HG02938 (cell line): ENCODE results near the gene SSTR5.
"Not testable (repeated sequence)": the region's sequence is repeated elsewhere in the genome, so short reads cannot be mapped to it uniquely, and the experiment has no call there.

Source experiments
- ATAC-seq: cut with Tn5 transposase; IDR thresholded peaks from one replicate; pipeline ENCODE4 v1.9.1; 2021; ENCODE audit warnings: mild to moderate bottlenecking, moderate library complexity; ENCODE audit not compliant: unreplicated experiment

Gene SSTR5

GRCh38 chr16:1072526-1073261 is at the start of gene SSTR5:
TSS of gene SSTR5 (plus strand) at chr16:1072747. CDS start at chr16:1078869, 6,122 bp downstream.
- no peak for ATAC-seq

DNA sequence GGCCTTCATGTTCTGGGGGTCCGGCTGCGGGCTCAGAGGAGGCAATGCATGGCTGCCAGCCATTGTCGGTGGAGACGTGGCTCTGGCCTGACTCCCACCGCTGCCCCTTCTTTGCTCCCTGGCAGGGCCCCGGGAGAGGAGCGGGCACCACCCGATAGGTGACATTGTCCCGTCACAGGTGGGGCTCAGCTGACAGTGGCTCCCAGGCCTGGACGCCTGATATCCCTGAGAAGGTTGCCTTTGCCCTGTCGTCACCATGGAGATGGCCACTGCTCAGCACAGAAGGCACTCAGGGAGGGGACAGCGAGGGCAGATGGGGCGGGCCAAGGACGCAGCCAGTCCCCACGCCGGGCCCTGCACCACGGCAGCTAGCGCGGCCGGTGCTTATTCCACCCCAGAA is 48.4 kb upstream of the SSTR5 start:
- ATAC-seq: no peak

DNA sequence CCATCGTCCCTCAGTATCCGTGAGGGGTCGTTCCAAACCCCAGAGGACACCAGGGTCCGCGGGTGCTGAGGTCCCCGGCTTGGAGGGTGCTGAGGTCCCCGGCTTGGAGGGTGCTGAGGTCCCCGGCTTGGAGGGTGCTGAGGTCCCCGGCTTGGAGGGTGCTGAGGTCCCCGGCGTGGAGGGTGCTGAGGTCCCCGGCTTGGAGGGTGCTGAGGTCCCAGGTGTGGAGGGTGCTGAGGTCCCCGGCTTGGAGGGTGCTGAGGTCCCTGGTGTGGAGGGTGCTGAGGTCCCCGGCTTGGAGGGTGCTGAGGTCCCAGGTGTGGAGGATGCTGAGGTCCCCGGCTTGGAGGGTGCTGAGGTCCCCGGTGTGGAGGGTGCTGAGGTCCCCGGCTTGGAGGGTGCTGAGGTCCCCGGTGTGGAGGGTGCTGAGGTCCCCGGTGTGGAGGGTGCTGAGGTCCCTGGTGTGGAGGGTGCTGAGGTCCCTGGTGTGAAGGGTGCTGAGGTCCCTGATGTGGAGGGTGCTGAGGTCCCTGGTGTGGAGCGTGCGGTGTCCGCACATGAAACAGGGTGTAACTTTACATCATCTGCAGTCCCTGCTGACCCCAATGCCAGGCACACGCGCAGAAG is 47.3 kb upstream of the SSTR5 start:
- ATAC-seq: not testable (repeated sequence)

- no peak for ATAC-seq
These were observed 46.3 kb upstream of the SSTR5 start for GRCh38 chr16:1026057-1026783.

DNA sequence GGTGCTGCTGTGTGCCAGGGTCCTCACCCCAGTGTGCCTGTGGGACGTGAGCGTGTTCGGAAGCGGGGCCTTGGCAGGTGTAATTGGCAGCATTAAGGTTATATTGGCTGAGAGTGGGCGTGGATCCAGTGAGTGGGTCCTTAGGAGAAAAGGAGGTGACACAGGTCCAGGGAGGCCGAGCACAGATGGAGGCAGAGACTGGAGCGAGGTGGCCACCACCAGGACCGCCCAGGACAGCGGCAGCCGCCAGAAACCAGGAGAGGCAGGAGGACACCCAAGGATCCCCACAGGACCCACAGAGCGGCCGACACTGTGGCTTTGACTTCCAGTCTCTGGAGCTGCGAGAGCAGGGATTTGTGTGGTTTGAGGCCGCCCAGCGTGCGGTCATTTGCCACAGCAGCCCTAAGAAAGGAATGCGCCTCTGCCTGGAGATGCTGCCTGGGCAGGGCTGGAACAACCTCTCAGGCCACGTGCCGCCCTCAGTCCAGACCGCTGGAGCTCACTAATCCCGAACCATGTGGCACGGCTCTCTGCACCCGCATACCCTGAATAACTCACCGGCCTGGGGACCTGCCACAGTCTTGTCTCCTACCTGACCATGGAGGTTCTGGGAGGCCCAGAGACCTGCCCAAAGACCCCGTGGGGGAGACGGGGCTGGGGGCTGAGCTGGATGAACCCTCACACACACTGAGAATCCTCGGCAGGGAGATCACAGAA is 45.6 kb upstream of the SSTR5 start:
- ATAC-seq: no peak

DNA sequence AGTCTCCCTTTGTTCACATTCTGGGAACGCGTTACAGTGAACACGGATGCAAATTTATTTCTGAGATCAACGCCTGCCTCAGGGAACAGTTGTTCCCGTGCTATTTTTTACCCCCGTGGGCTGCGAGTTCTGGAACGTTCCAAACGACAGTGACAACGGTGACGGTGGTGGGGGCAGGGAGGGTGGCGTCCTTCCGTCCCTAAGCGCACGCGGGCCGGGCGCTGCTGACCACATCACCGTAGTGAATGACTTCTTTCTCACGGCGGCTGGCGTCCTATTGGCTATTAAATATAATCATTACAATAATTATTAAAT is 45.1 kb upstream of the SSTR5 start:
- ATAC-seq: no peak

DNA sequence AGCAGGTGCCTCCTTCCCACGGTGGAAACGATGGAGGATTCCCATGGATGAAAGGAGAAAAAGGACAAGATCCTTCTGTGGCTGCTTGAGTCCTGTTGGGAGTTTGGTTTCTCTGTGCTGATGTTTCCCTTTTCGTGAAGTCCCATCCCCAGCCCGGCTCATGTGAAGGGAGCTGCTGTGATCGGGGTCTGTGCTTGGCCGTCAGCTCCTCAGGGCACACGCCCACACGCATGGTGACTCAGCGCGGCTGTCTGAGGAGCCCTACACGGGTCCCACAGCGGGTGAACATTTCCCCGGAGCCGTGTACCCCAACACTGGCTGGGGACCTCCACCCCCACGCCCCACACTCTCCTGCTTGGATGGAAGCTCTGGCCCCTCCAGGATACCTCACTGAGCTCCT is 44.5 kb upstream of the SSTR5 start:
- no peak for ATAC-seq

GRCh38 chr16:1028524-1029258 is 43.9 kb upstream of the SSTR5 start:
- ATAC-seq: no peak

DNA sequence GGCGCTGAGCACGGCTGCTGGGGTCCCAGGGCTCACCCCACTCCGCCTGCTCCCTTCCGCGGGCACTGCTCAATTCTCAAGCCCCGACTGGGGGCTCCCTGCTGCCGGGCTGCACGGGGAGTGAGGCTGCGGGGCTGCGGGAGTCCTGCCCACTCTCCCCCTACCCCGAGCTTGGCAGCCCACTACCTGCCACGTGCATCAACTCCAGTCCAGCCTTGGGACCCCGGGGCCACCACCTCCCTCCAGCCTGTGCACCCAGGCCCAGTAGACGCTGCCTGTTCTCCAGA is 43.3 kb upstream of the SSTR5 start:
- ATAC-seq: no peak

- no peak for ATAC-seq
These were observed 42.1 kb upstream of the SSTR5 start for GRCh38 chr16:1030473-1030901.

DNA sequence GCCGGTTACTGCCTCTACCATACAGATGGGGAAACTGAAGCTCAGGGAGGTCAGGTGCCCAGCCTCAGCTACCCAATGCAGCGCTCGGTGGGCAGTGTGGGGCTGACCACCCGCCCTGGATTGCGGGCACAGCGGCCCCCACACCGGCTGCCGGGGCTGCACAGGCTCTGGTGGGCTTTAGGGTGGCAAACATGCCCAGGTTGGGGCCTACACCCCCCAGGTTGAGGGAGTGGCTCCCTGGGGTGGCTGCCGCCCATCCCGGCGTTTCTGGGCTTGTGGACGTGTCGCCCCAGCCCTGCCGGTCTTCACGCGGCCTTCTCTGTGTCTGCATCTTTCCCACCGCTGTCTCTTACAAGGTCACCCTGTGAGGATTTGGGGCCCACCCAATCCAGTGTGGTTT is 40.9 kb upstream of the SSTR5 start:
- ATAC-seq: no peak

GRCh38 chr16:1032607-1033006 is 39.9 kb upstream of the SSTR5 start:
- no peak for ATAC-seq

DNA sequence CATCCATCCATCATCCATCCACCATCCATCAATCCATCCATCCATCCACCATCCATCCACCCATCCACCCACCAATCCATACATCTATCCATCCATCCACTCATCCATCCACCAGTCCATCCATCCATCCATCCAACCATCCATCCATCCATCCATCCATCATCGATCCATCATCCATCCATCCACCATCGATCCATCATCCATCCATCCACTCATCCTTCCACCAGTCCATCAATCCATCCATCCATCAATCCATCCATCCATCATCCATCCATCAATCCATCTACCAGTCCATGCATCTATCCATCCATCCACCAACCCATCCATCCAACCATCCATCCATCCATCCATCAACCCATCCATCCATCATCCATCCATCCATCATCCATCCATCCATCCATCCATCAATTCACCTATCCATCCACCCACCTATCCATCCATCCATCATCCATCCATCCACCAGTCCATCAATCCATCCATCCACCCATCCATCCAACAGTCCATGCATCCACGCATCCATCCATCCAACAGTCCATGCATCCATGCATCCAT is 39.3 kb upstream of the SSTR5 start:
- ATAC-seq: no peak

GRCh38 chr16:1034230-1035065 is 38.1 kb upstream of the SSTR5 start:
- no peak for ATAC-seq

GRCh38 chr16:1035066-1035415 is 37.5 kb upstream of the SSTR5 start:
- no peak for ATAC-seq

GRCh38 chr16:1036166-1036565 is 36.4 kb upstream of the SSTR5 start:
- no peak for ATAC-seq

DNA sequence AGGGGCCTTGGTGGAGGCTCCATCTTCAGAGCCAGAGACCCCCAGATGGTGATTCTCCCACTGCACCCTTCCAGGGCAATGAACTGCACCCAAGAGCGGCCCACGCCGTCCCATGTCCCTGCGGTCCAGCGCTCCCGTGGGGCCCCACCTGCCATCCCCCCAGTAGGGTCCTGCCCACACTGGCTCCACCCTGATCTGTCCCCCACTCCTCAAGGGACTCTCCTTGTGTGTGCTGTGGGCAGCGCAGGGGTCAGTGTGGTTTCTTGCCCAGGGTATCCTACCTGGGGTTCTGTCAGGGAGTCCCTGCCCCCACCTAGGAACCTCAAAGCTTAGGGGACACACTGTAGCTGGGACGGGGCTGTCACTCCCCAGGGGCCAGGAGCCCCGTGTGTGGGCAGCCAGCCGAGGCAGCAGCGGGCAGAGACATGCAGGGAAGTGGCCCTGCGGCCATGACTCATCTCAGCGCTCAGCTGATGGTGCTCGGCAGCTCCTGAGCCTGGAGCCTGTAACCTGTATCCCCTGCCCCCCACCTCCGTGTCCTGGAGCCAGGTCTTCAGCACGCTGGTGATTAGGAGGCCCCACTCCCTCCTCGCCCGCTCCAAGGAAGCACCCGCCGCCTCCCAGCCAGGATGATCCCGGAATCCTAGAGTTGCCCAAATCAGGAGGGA is 35.7 kb upstream of the SSTR5 start:
- ATAC-seq: no peak

- no peak for ATAC-seq
These were observed 34.9 kb upstream of the SSTR5 start for GRCh38 chr16:1037394-1038257.

GRCh38 chr16:1038932-1039331 is 33.6 kb upstream of the SSTR5 start:
- ATAC-seq: no peak
